Measurements from ENCODE around the gene PHF1.

PHF1 gene

DNA sequence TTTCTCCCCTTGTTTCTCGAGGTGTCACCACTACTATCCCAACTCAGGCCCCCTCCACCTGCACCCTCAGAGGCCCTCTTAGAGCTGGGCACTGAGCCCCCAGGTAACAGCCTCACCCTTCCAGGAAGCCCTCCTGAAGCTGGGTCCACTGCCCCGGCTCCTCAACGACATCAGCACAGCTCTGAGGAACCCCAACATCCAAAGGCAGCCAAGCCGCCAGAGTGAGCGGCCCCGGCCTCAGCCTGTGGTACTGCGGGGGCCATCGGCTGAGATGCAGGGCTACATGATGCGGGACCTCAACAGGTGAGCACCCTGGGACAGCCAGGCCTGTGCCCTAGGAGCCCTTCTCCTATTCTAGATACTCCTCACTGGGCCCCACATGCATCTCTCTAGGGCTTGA lies 30.6 kb downstream of the PHF1 start:
- Histone ChIP-seq H3K4me2 (ENCODE audit: low read depth, low read length, poor library complexity, severe bottlenecking) (no peak overlapping the region), H3K27me3 (ENCODE audit: insufficient read depth, low read length, poor library complexity, severe bottlenecking) (no peaks in the 10 kb centered on the region), H3K4me3 (ENCODE audit: low read length, poor library complexity, severe bottlenecking) (no peak overlapping the region), H2AFZ (ENCODE audit: low read length) (no peak overlapping the region), H3K4me1 (ENCODE audit: insufficient read depth, low read length, poor library complexity, severe bottlenecking) (no peaks in the 10 kb centered on the region), H3F3A (ENCODE audit: low read depth) (no peaks in the 10 kb centered on the region), H3K36me3 (ENCODE audit: insufficient read depth, low read length) (peaks cover 46% of the 10 kb centered on the region; the same call in 1 of the 2 replicates), H3K79me2 (ENCODE audit: insufficient read depth, low read length) (no peaks in the 10 kb centered on the region), H3K9me2 (replicated peaks; ENCODE audit: low read depth, low read length) (no peaks in the 10 kb centered on the region), H3K9ac (ENCODE audit: low read depth, low read length, poor library complexity, severe bottlenecking) (no peak overlapping the region), H4K20me1 (ENCODE audit: insufficient read depth, low read length, poor library complexity, severe bottlenecking) (no peaks in the 10 kb centered on the region), H3K9me3 (ENCODE audit: insufficient read depth, low read depth, low read length) (no peaks in the 10 kb centered on the region)
- no peak for TF ChIP-seq EZH2phosphoT487 (IDR thresholded peaks at IDR 0.05; ENCODE audit: borderline replicate concordance)
- no peak for TF ChIP-seq CTCF (conservative IDR thresholded peaks at IDR 0.05; ENCODE audit: low read length)

DNA sequence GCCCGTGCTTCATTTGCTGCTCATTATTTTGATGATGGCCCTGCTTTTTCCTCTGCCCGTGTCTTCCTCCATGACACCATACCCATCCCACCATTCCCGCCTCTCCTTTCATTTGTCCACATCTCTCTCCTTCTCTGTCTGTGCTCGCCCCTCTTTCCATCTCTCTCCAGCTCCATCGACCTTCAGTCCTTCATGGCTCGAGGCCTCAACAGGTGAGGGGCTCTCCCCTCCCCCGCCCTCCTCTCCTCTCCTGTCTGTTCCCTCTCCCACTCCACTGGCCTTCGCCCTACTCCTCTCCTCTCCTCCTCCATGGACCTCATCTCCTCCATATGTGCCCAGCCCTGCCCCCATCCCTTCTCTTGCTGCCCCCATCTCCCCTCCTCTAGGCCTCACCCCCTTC lies 31.5 kb downstream of the PHF1 start:
- Histone ChIP-seq H3K27me3 (ENCODE audit: insufficient read depth, low read length, poor library complexity, severe bottlenecking) (no peaks in the 10 kb centered on the region), H3K4me2 (ENCODE audit: low read depth, low read length, poor library complexity, severe bottlenecking) (no peak overlapping the region), H3K9ac (ENCODE audit: low read depth, low read length, poor library complexity, severe bottlenecking) (no peak overlapping the region), H3F3A (ENCODE audit: low read depth) (no peaks in the 10 kb centered on the region), H3K4me3 (ENCODE audit: low read length, poor library complexity, severe bottlenecking) (no peak overlapping the region), H3K9me3 (ENCODE audit: insufficient read depth, low read depth, low read length) (no peaks in the 10 kb centered on the region), H3K79me2 (ENCODE audit: insufficient read depth, low read length) (no peaks in the 10 kb centered on the region), H4K20me1 (ENCODE audit: insufficient read depth, low read length, poor library complexity, severe bottlenecking) (no peaks in the 10 kb centered on the region), H3K36me3 (ENCODE audit: insufficient read depth, low read length) (peaks cover 44% of the 10 kb centered on the region; the same call in 1 of the 2 replicates), H3K9me2 (replicated peaks; ENCODE audit: low read depth, low read length) (no peaks in the 10 kb centered on the region), H3K4me1 (ENCODE audit: insufficient read depth, low read length, poor library complexity, severe bottlenecking) (no peaks in the 10 kb centered on the region), H2AFZ (ENCODE audit: low read length) (no peak overlapping the region)
- TF ChIP-seq CTCF (conservative IDR thresholded peaks at IDR 0.05; ENCODE audit: low read length) = no peak
- no peak for TF ChIP-seq EZH2phosphoT487 (IDR thresholded peaks at IDR 0.05; ENCODE audit: borderline replicate concordance)

GRCh38 chr6:33443025-33443424 lies 32.2 kb downstream of the PHF1 start:
- TF ChIP-seq EZH2phosphoT487 (IDR thresholded peaks at IDR 0.05; ENCODE audit: borderline replicate concordance) (no peak), CTCF (conservative IDR thresholded peaks at IDR 0.05; ENCODE audit: low read length) (no peak)

More at GRCh38 chr6:33443025-33443424, 32.2 kb downstream of the PHF1 start:
- H3K36me3 ChIP-seq (ENCODE audit: insufficient read depth, low read length) = peaks cover 37% of the 10 kb centered on the region; the same call in 1 of the 2 replicates
- no peaks in the 10 kb centered on the region for H3F3A ChIP-seq (ENCODE audit: low read depth)
- no peaks in the 10 kb centered on the region for H3K4me1 ChIP-seq (ENCODE audit: insufficient read depth, low read length, poor library complexity, severe bottlenecking)
- no peaks in the 10 kb centered on the region for H4K20me1 ChIP-seq (ENCODE audit: insufficient read depth, low read length, poor library complexity, severe bottlenecking)
- H3K4me2 ChIP-seq (ENCODE audit: low read depth, low read length, poor library complexity, severe bottlenecking) = no peak overlapping the region
- H3K9me2 ChIP-seq (replicated peaks; ENCODE audit: low read depth, low read length) = no peaks in the 10 kb centered on the region
- H2AFZ ChIP-seq (ENCODE audit: low read length) = no peak overlapping the region
- H3K27me3 ChIP-seq (ENCODE audit: insufficient read depth, low read length, poor library complexity, severe bottlenecking) = no peaks in the 10 kb centered on the region
- no peak overlapping the region for H3K4me3 ChIP-seq (ENCODE audit: low read length, poor library complexity, severe bottlenecking)
- no peaks in the 10 kb centered on the region for H3K9me3 ChIP-seq (ENCODE audit: insufficient read depth, low read depth, low read length)
- H3K79me2 ChIP-seq (ENCODE audit: insufficient read depth, low read length) = no peaks in the 10 kb centered on the region
- H3K9ac ChIP-seq (ENCODE audit: low read depth, low read length, poor library complexity, severe bottlenecking) = no peak overlapping the region

Data from Loucy (cell line).